OCI-LY7 (cell line): ENCODE measurements around the gene SPC24.
"Not testable (repeated sequence)": the region's sequence is repeated elsewhere in the genome, so short reads cannot be mapped to it uniquely, and the experiment has no call there.

Experiments
- EZH2phosphoT487 ChIP-seq: fragments of 200-600 bp; sonication (generic); IDR thresholded peaks from 2 replicates; pipeline ENCODE4 v1.6.1; 2018; ENCODE audit warnings: low read depth, borderline replicate concordance, mild to moderate bottlenecking, mixed run types, antibody characterized with exemption, low read length, moderate library complexity, mixed read lengths
- TF ChIP-seq, protein P1 (sequence below): fragments of 200-600 bp; sonication (generic); conservative IDR thresholded peaks from 2 replicates; pipeline ENCODE4 v1.5.1; 2014; ENCODE audit warnings: mild to moderate bottlenecking, antibody characterized with exemption, low read length, moderate library complexity, mixed read lengths

DNA sequence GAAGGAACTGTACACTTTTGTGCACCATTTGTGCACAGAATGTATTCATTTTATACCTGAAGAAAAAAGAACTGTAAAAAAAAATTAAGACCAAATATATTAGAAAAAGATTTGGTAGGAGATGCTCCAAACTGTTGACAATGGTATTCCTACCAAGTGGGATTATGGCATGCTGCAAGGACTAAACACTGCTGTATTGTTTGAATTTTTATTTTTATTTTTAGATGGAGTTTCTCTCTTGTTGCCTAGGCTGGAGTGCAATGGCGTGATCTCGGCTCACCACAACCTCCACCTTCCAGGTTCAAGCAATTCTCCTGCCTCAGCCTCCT, 4.8 kb upstream of the SPC24 start:
- TF ChIP-seq, protein P1, sequence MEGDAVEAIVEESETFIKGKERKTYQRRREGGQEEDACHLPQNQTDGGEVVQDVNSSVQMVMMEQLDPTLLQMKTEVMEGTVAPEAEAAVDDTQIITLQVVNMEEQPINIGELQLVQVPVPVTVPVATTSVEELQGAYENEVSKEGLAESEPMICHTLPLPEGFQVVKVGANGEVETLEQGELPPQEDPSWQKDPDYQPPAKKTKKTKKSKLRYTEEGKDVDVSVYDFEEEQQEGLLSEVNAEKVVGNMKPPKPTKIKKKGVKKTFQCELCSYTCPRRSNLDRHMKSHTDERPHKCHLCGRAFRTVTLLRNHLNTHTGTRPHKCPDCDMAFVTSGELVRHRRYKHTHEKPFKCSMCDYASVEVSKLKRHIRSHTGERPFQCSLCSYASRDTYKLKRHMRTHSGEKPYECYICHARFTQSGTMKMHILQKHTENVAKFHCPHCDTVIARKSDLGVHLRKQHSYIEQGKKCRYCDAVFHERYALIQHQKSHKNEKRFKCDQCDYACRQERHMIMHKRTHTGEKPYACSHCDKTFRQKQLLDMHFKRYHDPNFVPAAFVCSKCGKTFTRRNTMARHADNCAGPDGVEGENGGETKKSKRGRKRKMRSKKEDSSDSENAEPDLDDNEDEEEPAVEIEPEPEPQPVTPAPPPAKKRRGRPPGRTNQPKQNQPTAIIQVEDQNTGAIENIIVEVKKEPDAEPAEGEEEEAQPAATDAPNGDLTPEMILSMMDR: not testable (repeated sequence)
- TF ChIP-seq EZH2phosphoT487: not testable (repeated sequence)
